ENCODE data around the gene GARIN5B.

Gene GARIN5B

GRCh38 chr19:55352549-55353145 is 10.4 kb downstream of the GARIN5B start:
- DNase-seq (ENCODE audit: insufficient read length) (no peak), FAIRE-seq (no peak)
- TF ChIP-seq POLR2AphosphoS5 (IDR thresholded peaks at IDR 0.05; ENCODE audit: low read depth, low read length) (no peak), POLR2A (IDR thresholded peaks at IDR 0.05; ENCODE audit: low read depth, low read length) (no peak), TAF1 (IDR thresholded peaks at IDR 0.05; ENCODE audit: borderline replicate concordance, low read depth, low read length) (no peak)

DNA sequence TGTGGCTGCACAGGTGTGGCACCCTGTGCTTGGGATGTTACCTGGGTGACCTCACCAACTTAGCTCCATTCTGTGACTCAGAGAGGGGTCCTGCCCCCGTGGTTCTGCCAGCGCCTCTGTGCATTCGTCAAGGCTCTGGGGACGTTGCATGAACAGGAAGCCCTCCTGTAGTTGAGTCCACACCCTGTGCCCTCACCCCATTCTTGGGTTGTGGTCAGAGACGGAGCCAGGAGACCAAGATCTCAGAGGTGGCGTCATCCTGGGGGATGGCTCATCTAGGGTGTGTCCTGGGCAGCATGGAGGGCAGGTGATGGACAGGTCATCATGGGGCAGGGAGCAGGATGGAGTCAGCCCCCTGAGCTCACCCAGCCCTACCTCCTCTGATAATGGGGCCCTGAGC is 11.0 kb downstream of the GARIN5B start:
- FAIRE-seq = no peak
- no peak for TF ChIP-seq POLR2AphosphoS5 (IDR thresholded peaks at IDR 0.05; ENCODE audit: low read depth, low read length)
- TF ChIP-seq POLR2A (IDR thresholded peaks at IDR 0.05; ENCODE audit: low read depth, low read length) = no peak
- no peak for TF ChIP-seq TAF1 (IDR thresholded peaks at IDR 0.05; ENCODE audit: borderline replicate concordance, low read depth, low read length)
- no peak for DNase-seq (ENCODE audit: insufficient read length)

DNA sequence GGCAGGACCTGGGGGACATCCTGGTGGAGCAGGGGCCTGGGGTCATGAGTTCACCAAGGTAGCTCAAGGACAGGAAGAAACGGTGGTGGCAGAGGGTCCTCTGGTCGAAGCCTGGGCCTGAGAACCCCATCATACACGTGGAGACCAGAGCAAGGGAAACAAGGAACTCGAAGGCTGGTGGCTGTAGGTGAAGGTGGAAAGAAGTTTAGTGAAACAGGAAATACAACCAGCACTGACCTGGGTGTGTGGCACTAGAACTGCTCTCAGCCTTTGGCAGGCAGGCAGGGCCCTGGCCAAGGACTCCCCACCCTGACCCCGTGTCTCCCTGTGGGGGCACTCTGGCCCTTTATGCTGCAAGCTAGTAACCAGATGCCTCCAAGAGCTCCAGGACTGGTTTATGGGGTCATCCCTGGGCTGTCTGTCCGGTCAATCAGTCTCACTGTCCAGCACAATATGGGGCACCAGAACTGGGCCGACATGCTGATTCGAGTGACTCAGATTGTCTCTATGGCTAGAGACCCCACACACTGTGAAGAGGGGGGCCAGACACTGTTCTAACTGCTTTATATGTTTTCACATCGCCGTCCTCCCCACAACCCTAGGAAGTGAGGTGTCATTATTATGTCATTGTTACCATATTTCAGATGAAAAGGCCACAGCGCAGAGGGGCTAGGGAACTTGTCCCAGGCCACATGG is 12.3 kb downstream of the GARIN5B start:
- no peak for FAIRE-seq
- no peak for DNase-seq (ENCODE audit: insufficient read length)
- TF ChIP-seq POLR2A (IDR thresholded peaks at IDR 0.05; ENCODE audit: low read depth, low read length) = no peak
- no peak for TF ChIP-seq TAF1 (IDR thresholded peaks at IDR 0.05; ENCODE audit: borderline replicate concordance, low read depth, low read length)
- TF ChIP-seq POLR2AphosphoS5 (IDR thresholded peaks at IDR 0.05; ENCODE audit: low read depth, low read length) = no peak

- no peak for FAIRE-seq
- TF ChIP-seq TAF1 (IDR thresholded peaks at IDR 0.05; ENCODE audit: borderline replicate concordance, low read depth, low read length) = no peak
- no peak for TF ChIP-seq POLR2AphosphoS5 (IDR thresholded peaks at IDR 0.05; ENCODE audit: low read depth, low read length)
- DNase-seq (ENCODE audit: insufficient read length) = no peak
These were observed 14.6 kb downstream of the GARIN5B start for GRCh38 chr19:55348317-55349034.

DNA sequence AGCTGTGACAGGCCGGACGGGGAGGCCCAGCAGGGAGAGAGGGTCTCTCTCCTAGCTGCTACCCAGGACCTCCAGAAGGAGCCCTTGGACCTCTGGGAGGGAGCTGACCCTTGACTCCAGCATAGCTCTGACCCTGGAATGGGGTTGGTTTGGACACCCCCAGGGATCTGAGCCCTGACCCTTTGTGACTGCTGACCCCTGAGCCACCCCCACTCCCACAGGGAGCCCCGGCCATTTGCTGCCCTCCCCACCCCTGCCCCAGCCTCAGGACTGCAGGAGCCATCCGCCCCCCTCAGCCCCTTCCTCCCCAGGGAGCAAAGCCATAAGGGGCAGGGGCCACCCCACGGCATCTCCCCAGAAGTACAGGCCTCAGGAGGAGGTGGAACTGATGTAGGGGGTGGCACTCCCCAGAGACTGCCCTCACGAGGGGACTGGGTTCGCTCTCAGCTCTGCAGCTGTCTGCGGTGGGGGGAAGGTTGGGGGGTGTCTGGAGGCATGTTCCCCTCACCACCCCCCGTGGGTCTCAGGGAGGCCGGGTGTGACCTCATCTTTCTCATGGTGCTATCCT is 15.5 kb downstream of the GARIN5B start:
- FAIRE-seq (no peak), DNase-seq (ENCODE audit: insufficient read length) (no peak)
- TF ChIP-seq POLR2AphosphoS5 (IDR thresholded peaks at IDR 0.05; ENCODE audit: low read depth, low read length) (no peak), TAF1 (IDR thresholded peaks at IDR 0.05; ENCODE audit: borderline replicate concordance, low read depth, low read length) (no peak), POLR2A (IDR thresholded peaks at IDR 0.05; ENCODE audit: low read depth, low read length) (no peak)

DNA sequence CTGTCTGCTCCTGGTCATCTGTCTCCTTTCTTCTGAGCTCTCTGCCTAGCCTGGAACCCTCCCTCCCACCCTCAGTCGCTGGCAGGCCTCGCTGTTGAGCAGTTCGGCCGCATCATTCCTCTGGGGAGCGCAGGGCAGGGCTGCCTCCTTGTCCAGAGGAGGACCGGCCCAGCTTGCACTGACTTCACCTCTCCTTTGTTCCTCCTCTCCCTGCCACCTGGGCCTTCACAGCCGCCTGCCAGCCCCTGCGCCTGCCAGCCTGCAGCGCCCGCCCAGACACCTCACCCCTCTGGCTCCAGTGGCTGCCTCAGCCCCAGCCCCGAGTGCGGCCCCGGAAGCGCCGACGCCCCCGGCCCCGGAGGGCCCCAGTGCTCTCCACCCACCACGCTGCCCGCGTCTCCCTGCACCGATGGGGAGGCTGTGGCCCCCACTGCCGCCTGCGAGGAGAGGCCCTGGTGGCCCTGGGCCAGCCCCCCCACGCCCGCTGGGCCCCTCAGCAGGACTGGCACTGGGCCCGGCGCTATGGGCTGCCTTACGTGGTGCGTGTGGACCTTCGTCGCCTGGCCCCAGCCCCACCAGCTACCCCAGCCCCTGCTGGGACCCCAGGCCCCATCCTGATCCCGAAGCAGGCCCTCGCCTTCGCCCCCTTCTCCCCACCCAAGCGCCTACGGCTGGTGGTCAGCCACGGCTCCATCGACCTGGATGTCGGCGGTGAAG is 16.2 kb downstream of the GARIN5B start:
- no peak for TF ChIP-seq POLR2AphosphoS5 (IDR thresholded peaks at IDR 0.05; ENCODE audit: low read depth, low read length)
- no peak for TF ChIP-seq TAF1 (IDR thresholded peaks at IDR 0.05; ENCODE audit: borderline replicate concordance, low read depth, low read length)
- TF ChIP-seq POLR2A (IDR thresholded peaks at IDR 0.05; ENCODE audit: low read depth, low read length) = no peak
- no peak for DNase-seq (ENCODE audit: insufficient read length)
- FAIRE-seq = no peak

- DNase-seq (ENCODE audit: insufficient read length) (no peak), FAIRE-seq (no peak)
- TF ChIP-seq POLR2A (IDR thresholded peaks at IDR 0.05; ENCODE audit: low read depth, low read length) (no peak), POLR2AphosphoS5 (IDR thresholded peaks at IDR 0.05; ENCODE audit: low read depth, low read length) (no peak), TAF1 (IDR thresholded peaks at IDR 0.05; ENCODE audit: borderline replicate concordance, low read depth, low read length) (no peak)
These were observed 17.0 kb downstream of the GARIN5B start for GRCh38 chr19:55345818-55346724.

DNA sequence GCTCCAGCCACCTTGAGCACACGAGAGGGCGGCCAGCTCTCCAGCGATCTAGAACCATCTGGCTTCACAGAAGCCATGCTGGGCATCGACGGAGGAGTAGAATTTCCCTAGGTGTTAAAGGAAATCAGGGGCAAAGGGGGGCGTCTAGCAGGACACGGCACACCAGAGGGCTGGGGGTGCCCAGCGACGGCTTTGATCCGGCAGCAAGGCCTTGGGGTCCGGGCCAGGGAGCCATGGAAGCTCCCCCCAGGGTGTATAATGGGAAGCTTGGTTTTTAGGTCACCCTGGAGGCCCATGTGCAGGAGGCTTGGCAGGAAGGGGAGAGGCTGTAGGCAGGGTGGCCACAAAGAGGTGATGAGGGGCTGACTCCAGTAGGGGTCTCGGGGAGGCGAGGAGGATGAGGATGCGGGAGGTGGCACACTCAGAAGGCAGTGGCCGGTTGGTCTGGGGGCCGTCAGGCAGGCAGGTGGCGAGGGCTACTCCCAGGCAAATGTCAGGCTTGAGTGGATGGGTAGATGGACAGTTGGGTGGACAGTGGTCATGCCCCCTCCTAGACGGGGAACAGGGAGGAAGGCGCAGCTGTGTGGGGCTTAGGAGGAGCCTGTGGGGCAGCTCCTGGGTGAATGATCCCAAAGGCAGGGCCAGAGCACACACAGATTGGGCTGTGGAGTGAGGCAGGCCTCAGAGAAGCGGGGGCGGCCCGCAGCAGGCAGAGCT is 17.8 kb downstream of the GARIN5B start:
- TF ChIP-seq POLR2AphosphoS5 (IDR thresholded peaks at IDR 0.05; ENCODE audit: low read depth, low read length) (no peak), TAF1 (IDR thresholded peaks at IDR 0.05; ENCODE audit: borderline replicate concordance, low read depth, low read length) (no peak), POLR2A (IDR thresholded peaks at IDR 0.05; ENCODE audit: low read depth, low read length) (no peak)
- no peak for DNase-seq (ENCODE audit: insufficient read length)
- no peak for FAIRE-seq

GRCh38 chr19:55344444-55344843 is 18.6 kb downstream of the GARIN5B start:
- FAIRE-seq = no peak
- TF ChIP-seq POLR2A (IDR thresholded peaks at IDR 0.05; ENCODE audit: low read depth, low read length) (no peak), POLR2AphosphoS5 (IDR thresholded peaks at IDR 0.05; ENCODE audit: low read depth, low read length) (no peak), TAF1 (IDR thresholded peaks at IDR 0.05; ENCODE audit: borderline replicate concordance, low read depth, low read length) (no peak)
- DNase-seq (ENCODE audit: insufficient read length) = no peak

Measured in GM12892 (cell line).